Activated CD4-positive, alpha-beta T cell treated with anti-CD3 and anti-CD28 coated beads, Interleukin-2, amount 10 ng/mL, durations not matched to agents 24 days and 14 days (primary cell): ENCODE data around the gene ARL15. TPM values are rescaled to one million over a fixed set of nuclear protein-coding genes. Genes with fewer than 3 reads are reported as not detected.

Experiments
- DNase-seq: peaks from one replicate; pipeline ENCODE4 v3.0.0; 2022
- H3K27ac Mint-ChIP-seq: one replicate; pipeline ENCODE4 v1.8.0; 2022; ENCODE audit warnings: mild to moderate bottlenecking, mixed read lengths
- H3K27me3 Mint-ChIP-seq: one replicate; pipeline ENCODE4 v1.8.0; 2022; ENCODE audit warnings: mixed read lengths
- H3K36me3 Mint-ChIP-seq: one replicate; pipeline ENCODE4 v1.8.0; 2022; ENCODE audit warnings: low read depth, mild to moderate bottlenecking, mixed read lengths
- H3K4me1 Mint-ChIP-seq: one replicate; pipeline ENCODE4 v1.8.0; 2021; ENCODE audit warnings: mixed read lengths
- H3K4me3 Mint-ChIP-seq: one replicate; pipeline ENCODE4 v1.8.0; 2022; ENCODE audit warnings: mild to moderate bottlenecking, moderate library complexity, mixed read lengths
- H3K9me3 Mint-ChIP-seq: one replicate; pipeline ENCODE4 v1.8.0; 2021; ENCODE audit warnings: mixed read lengths
- intact Hi-C: fragments of 100-400 bp; cut with micrococcal nuclease; formaldehyde crosslinking; loops from one replicate; pipeline ENCODE4 v1.15.1; 2023
- total RNA-seq: library from RNA; stranded (reverse); gene quantifications from 2 replicates; pipeline ENCODE4 v1.2.3, GENCODE V29; 2022

ARL15 gene
- total RNA-seq, 1 donor from 2014 or later, result 7.4 TPM

DNA sequence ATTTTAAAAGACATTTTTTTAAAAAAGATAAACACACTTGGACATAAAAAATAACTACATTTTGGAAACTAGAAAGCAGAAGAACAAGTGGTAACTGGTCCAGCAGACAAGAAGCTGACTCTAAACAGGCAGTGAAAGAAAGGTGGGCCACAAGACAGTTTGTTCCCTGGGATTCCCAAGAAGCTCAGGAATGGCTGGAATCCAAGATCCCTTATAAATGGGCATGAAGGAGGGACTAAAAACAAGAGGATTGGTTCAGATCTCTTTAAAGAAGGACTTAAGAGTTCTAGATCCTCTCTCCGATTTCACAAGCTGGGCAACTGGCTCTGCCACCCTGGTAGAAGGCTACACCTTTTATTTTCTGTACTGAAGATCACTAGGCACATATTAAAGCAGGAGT lies 102.8 kb downstream of the ARL15 start:
- Mint-ChIP-seq H3K36me3 (no peaks in the 10 kb centered on the region), H3K27me3 (peaks cover 4% of the 10 kb centered on the region), H3K9me3 (no peaks in the 10 kb centered on the region), H3K27ac (no peak overlapping the region), H3K4me1 (no peaks in the 10 kb centered on the region), H3K4me3 (no peak overlapping the region)
- no peak for DNase-seq
- intact Hi-C loops, result no loop called here

- Mint-ChIP-seq H3K9me3 (no peaks in the 10 kb centered on the region), H3K4me1 (no peaks in the 10 kb centered on the region), H3K4me3 (no peak overlapping the region), H3K36me3 (no peaks in the 10 kb centered on the region), H3K27ac (no peak overlapping the region), H3K27me3 (peaks cover 4% of the 10 kb centered on the region)
- intact Hi-C loops, result no loop called here
- no peak for DNase-seq
These were observed 103.7 kb downstream of the ARL15 start for GRCh38 chr5:54206580-54207229.

GRCh38 chr5:54205918-54206317 lies 104.5 kb downstream of the ARL15 start:
- DNase-seq, result no peak
- no peak overlapping the region for H3K4me3 Mint-ChIP-seq
- peaks cover 4% of the 10 kb centered on the region for H3K9me3 Mint-ChIP-seq
- no peak overlapping the region for H3K27ac Mint-ChIP-seq
- H3K36me3 Mint-ChIP-seq, result no peaks in the 10 kb centered on the region
- H3K27me3 Mint-ChIP-seq, result peaks cover 4% of the 10 kb centered on the region
- intact Hi-C loops, result no loop called here
- H3K4me1 Mint-ChIP-seq, result no peaks in the 10 kb centered on the region

- no peaks in the 10 kb centered on the region for H3K4me1 Mint-ChIP-seq
- DNase-seq, result no peak
- no peak overlapping the region for H3K27ac Mint-ChIP-seq
- H3K36me3 Mint-ChIP-seq, result no peaks in the 10 kb centered on the region
- intact Hi-C loops, result no loop called here
- H3K4me3 Mint-ChIP-seq, result no peak overlapping the region
- H3K27me3 Mint-ChIP-seq, result peaks cover 4% of the 10 kb centered on the region
- H3K9me3 Mint-ChIP-seq, result peaks cover 8% of the 10 kb centered on the region
These were observed 104.9 kb downstream of the ARL15 start for GRCh38 chr5:54205453-54205852.

DNA sequence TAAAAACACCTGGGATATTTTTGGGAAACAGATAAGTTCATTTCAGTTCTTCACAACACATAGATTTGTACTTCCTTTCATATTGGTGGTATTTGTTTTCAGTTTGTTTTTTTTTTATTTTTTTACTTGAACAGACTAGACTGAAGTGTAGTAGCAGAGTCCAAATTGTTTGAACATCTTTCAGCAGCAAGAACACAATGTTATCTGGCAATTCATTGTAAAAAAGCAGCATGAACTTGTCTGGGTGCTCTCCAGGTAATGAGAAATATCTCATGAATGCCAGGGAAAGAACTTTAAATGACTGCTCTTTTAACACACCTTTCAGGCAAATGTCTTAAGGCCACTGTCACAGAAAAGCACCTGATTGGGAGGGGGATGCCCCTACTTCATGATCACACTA lies 113.4 kb downstream of the ARL15 start:
- Mint-ChIP-seq H3K36me3 (no peaks in the 10 kb centered on the region), H3K27ac (no peak overlapping the region), H3K27me3 (no peaks in the 10 kb centered on the region), H3K9me3 (peaks cover 8% of the 10 kb centered on the region), H3K4me1 (no peaks in the 10 kb centered on the region), H3K4me3 (no peak overlapping the region)
- intact Hi-C loops, result no loop called here
- no peak for DNase-seq

- Mint-ChIP-seq H3K36me3 (no peaks in the 10 kb centered on the region), H3K27me3 (no peaks in the 10 kb centered on the region), H3K4me1 (no peaks in the 10 kb centered on the region), H3K27ac (no peak overlapping the region), H3K9me3 (peaks cover 1% of the 10 kb centered on the region), H3K4me3 (no peak overlapping the region)
- no peak for DNase-seq
- intact Hi-C loops, result no loop called here
These were observed 114.7 kb downstream of the ARL15 start for GRCh38 chr5:54195701-54196100.

- Mint-ChIP-seq H3K27me3 (no peaks in the 10 kb centered on the region), H3K27ac (no peak overlapping the region), H3K36me3 (no peaks in the 10 kb centered on the region), H3K9me3 (no peaks in the 10 kb centered on the region), H3K4me1 (no peaks in the 10 kb centered on the region), H3K4me3 (no peak overlapping the region)
- intact Hi-C loops, result no loop called here
- DNase-seq, result no peak
These were observed 116.1 kb downstream of the ARL15 start for GRCh38 chr5:54194318-54194717.

DNA sequence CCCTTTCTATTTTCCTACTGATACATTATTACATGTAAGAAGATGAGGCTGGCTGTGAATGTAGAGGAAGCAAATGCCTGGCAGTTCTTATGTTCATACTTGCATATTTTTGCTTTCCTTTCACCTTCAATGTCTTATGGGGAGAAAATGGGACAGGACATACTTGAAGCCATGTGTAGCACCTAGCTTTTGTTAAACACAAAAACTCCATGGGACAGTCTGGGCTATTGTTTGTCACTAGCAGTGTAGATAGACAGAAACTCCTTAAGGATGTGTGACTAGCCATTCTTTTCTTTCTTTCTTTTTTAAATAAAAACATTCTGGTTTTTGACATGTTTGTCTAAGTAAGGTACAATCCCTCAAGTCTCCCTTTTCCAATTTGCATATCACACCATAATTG lies 122.7 kb downstream of the ARL15 start:
- no peaks in the 10 kb centered on the region for H3K36me3 Mint-ChIP-seq
- intact Hi-C loops, result no loop called here
- no peak overlapping the region for H3K27ac Mint-ChIP-seq
- H3K4me1 Mint-ChIP-seq, result no peaks in the 10 kb centered on the region
- H3K9me3 Mint-ChIP-seq, result no peaks in the 10 kb centered on the region
- no peak overlapping the region for H3K4me3 Mint-ChIP-seq
- no peaks in the 10 kb centered on the region for H3K27me3 Mint-ChIP-seq
- no peak for DNase-seq

- intact Hi-C loops, result no loop called here
- H3K27me3 Mint-ChIP-seq, result no peaks in the 10 kb centered on the region
These were observed 123.4 kb downstream of the ARL15 start for GRCh38 chr5:54186912-54187445.

DNA sequence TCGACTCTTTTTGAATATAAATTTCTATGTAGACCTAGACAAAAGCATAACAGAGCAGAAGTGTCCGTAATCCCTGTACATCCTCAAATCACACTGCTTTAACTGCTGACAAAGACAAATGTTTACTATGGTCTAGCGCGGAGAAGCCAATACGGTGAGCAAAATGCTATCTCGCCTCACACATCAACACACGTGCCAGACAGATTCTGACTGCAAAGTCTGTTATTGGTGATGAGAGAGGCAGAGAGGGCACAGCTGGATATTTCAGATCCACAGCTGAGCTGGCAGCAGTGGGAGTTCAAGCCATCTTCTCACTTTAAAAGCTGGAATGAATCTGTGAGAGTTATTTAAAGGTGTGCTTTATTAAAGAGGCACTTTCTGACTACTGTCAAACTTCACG lies 124.3 kb downstream of the ARL15 start:
- H3K36me3 Mint-ChIP-seq, result no peaks in the 10 kb centered on the region

More at GRCh38 chr5:54186912-54187445, 123.4 kb downstream of the ARL15 start:
- H3K4me1 Mint-ChIP-seq, result no peaks in the 10 kb centered on the region
- no peaks in the 10 kb centered on the region for H3K36me3 Mint-ChIP-seq
- no peaks in the 10 kb centered on the region for H3K9me3 Mint-ChIP-seq
- no peak overlapping the region for H3K27ac Mint-ChIP-seq
- no peak overlapping the region for H3K4me3 Mint-ChIP-seq
- no peak for DNase-seq

DNA sequence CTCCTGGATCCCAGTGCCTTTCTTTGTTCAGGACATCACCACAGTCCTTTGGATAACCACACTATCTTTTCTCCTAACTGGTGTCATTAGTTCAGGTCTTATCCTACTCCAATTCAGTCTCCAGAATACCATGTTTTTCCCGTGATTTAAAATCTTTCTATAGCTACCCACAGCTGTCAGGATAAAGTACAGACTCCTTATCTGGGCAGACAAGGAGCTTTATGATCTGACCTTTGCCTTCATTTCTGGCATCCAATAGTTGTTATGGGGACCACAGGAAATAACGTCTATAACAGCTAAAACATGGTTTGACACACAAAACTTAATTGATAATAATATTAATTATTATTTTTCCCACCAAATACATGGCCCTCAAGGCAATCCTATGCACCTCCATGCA lies 125.6 kb downstream of the ARL15 start:
- DNase-seq, result no peak
- Mint-ChIP-seq H3K4me1 (no peaks in the 10 kb centered on the region), H3K36me3 (no peaks in the 10 kb centered on the region), H3K27me3 (no peaks in the 10 kb centered on the region), H3K27ac (no peak overlapping the region), H3K9me3 (no peaks in the 10 kb centered on the region), H3K4me3 (no peak overlapping the region)
- intact Hi-C loops, result no loop called here

More for the DNA sequence above, 124.3 kb downstream of the ARL15 start:
- H3K4me3 Mint-ChIP-seq, result no peak overlapping the region
- no peaks in the 10 kb centered on the region for H3K27me3 Mint-ChIP-seq
- H3K27ac Mint-ChIP-seq, result no peak overlapping the region
- no peaks in the 10 kb centered on the region for H3K4me1 Mint-ChIP-seq
- intact Hi-C loops, result no loop called here
- no peak for DNase-seq
- no peaks in the 10 kb centered on the region for H3K9me3 Mint-ChIP-seq

- H3K36me3 Mint-ChIP-seq, result no peaks in the 10 kb centered on the region
- intact Hi-C loops, result no loop called here
- no peak overlapping the region for H3K4me3 Mint-ChIP-seq
- H3K27me3 Mint-ChIP-seq, result no peaks in the 10 kb centered on the region
- no peaks in the 10 kb centered on the region for H3K9me3 Mint-ChIP-seq
- no peaks in the 10 kb centered on the region for H3K4me1 Mint-ChIP-seq
- no peak overlapping the region for H3K27ac Mint-ChIP-seq
- DNase-seq, result no peak
These were observed 129.7 kb downstream of the ARL15 start for GRCh38 chr5:54180630-54181031.

GRCh38 chr5:54178991-54179390 lies 131.4 kb downstream of the ARL15 start:
- H3K27me3 Mint-ChIP-seq, result no peaks in the 10 kb centered on the region

GRCh38 chr5:54178207-54178606 lies 132.2 kb downstream of the ARL15 start:
- no peaks in the 10 kb centered on the region for H3K9me3 Mint-ChIP-seq
- DNase-seq, result no peak
- H3K4me3 Mint-ChIP-seq, result no peak overlapping the region
- no peaks in the 10 kb centered on the region for H3K4me1 Mint-ChIP-seq
- H3K27me3 Mint-ChIP-seq, result no peaks in the 10 kb centered on the region
- intact Hi-C loops, result no loop called here
- H3K27ac Mint-ChIP-seq, result no peak overlapping the region
- H3K36me3 Mint-ChIP-seq, result no peaks in the 10 kb centered on the region

More at GRCh38 chr5:54178991-54179390, 131.4 kb downstream of the ARL15 start:
- intact Hi-C loops, result no loop called here
- H3K27ac Mint-ChIP-seq, result no peak overlapping the region
- H3K36me3 Mint-ChIP-seq, result no peaks in the 10 kb centered on the region
- H3K9me3 Mint-ChIP-seq, result no peaks in the 10 kb centered on the region
- H3K4me3 Mint-ChIP-seq, result no peak overlapping the region
- DNase-seq, result no peak
- H3K4me1 Mint-ChIP-seq, result no peaks in the 10 kb centered on the region

GRCh38 chr5:54177058-54177457 lies 133.3 kb downstream of the ARL15 start:
- H3K36me3 Mint-ChIP-seq, result no peaks in the 10 kb centered on the region
- intact Hi-C loops, result no loop called here
- H3K4me3 Mint-ChIP-seq, result no peak overlapping the region

More at GRCh38 chr5:54177058-54177457, 133.3 kb downstream of the ARL15 start:
- Mint-ChIP-seq H3K27ac (no peak overlapping the region), H3K27me3 (no peaks in the 10 kb centered on the region), H3K9me3 (no peaks in the 10 kb centered on the region), H3K4me1 (peaks cover 2% of the 10 kb centered on the region)
- no peak for DNase-seq
